Liver (tissue), 9 donors: Measurements from ENCODE around the gene PAXIP1. TPM values are rescaled to one million over a fixed set of nuclear protein-coding genes. Genes with fewer than 3 reads are reported as not detected.
"Not testable (repeated sequence)": the region's sequence is repeated elsewhere in the genome, so short reads cannot be mapped to it uniquely, and the experiment has no call there.

Experiments
- DNase-seq: peaks from one replicate; pipeline ENCODE4 v3.0.0-alpha.2; 2017; ENCODE audit warnings: low spot score
- H3K27ac ChIP-seq, 2 donors: one replicate each; pipeline ENCODE4 v1.7.0; 2013; ENCODE audit warnings: inconsistent platforms in 2 of 2, low read length in 2 of 2, control low read depth in 1 of 2, low read depth in 1 of 2, mild to moderate bottlenecking in 1 of 2
- H3K27me3 ChIP-seq, 4 donors: one replicate each; pipeline versions ENCODE4 v1.6.1 to v1.7.0; 2013; ENCODE audit warnings: low read length in 3 of 4, inconsistent platforms in 1 of 4, mild to moderate bottlenecking in 1 of 4, moderate library complexity in 1 of 4; ENCODE audit not compliant: control insufficient read depth in 4 of 4, insufficient read depth in 4 of 4
- H3K36me3 ChIP-seq, 4 donors: one replicate each; pipeline versions ENCODE4 v1.6.1 to v1.7.0; 2013; ENCODE audit warnings: low read length in 3 of 4, mild to moderate bottlenecking in 3 of 4, low read depth in 1 of 4, moderate library complexity in 1 of 4; ENCODE audit not compliant: control insufficient read depth in 4 of 4, insufficient read depth in 3 of 4
- H3K4me1 ChIP-seq, 4 donors: one replicate each; pipeline versions ENCODE4 v1.6.1 to v1.7.0; 2013; ENCODE audit warnings: low read length in 3 of 4, mild to moderate bottlenecking in 3 of 4, moderate library complexity in 1 of 4; ENCODE audit not compliant: control insufficient read depth in 4 of 4, insufficient read depth in 4 of 4
- H3K4me3 ChIP-seq, 3 donors: one replicate each; pipeline versions ENCODE4 v1.6.1 to v1.7.0; 2013; ENCODE audit warnings: low read length in 3 of 3, control low read depth in 1 of 3, low read depth in 1 of 3, mild to moderate bottlenecking in 1 of 3
- H3K9ac ChIP-seq, 2 donors: one replicate each; pipeline ENCODE4 v1.7.0; 2013; ENCODE audit warnings: low read length in 2 of 2, mild to moderate bottlenecking in 2 of 2, moderate library complexity in 2 of 2, control low read depth in 1 of 2, low read depth in 1 of 2
- H3K9me3 ChIP-seq, 4 donors: one replicate each; pipeline versions ENCODE4 v1.6.1 to v1.7.0; 2013; ENCODE audit warnings: low read length in 3 of 4; ENCODE audit not compliant: control insufficient read depth in 4 of 4
- ATF3 ChIP-seq: IDR thresholded peaks from 2 replicates; pipeline ENCODE4 v1.6.1; 2016; ENCODE audit warnings: antibody characterized with exemption
- CTCF ChIP-seq: fragments of 150-350 bp; IDR thresholded peaks from 2 replicates; pipeline ENCODE4 v1.5.1; 2017; ENCODE audit warnings: improper control_type of control experiment, low read depth, low read length; ENCODE audit not compliant: missing input control
- EGR1 ChIP-seq, 2 donors: IDR thresholded peaks; 2 replicates each; pipeline ENCODE4 v1.6.1; 2016 to 2018; ENCODE audit warnings: antibody characterized with exemption in 2 of 2, low read depth in 2 of 2
- FOXA1 ChIP-seq: IDR thresholded peaks from 2 replicates; pipeline ENCODE4 v1.6.1; 2016; ENCODE audit warnings: antibody characterized with exemption
- FOXA2 ChIP-seq: IDR thresholded peaks from 2 replicates; pipeline ENCODE4 v1.6.1; 2016; ENCODE audit warnings: antibody characterized with exemption
- GABPA ChIP-seq, 2 donors: IDR thresholded peaks in 1 of 2; conservative IDR thresholded peaks in 1 of 2; 2 replicates each; pipeline ENCODE4 v1.6.1; 2016; ENCODE audit warnings: antibody characterized with exemption in 2 of 2, mild to moderate bottlenecking in 1 of 2, moderate library complexity in 1 of 2
- HNF4A ChIP-seq, 2 donors: conservative IDR thresholded peaks; 2 replicates each; pipeline ENCODE4 v1.6.1; 2016; ENCODE audit warnings: antibody characterized with exemption in 2 of 2, mild to moderate bottlenecking in 2 of 2
- JUND ChIP-seq, 2 donors: IDR thresholded peaks; 2 replicates each; pipeline ENCODE4 v1.6.1; 2016; ENCODE audit warnings: antibody characterized with exemption in 2 of 2
- MAX ChIP-seq: IDR thresholded peaks from 2 replicates; pipeline ENCODE4 v1.6.1; 2016; ENCODE audit warnings: antibody characterized with exemption
- NR2F2 ChIP-seq: IDR thresholded peaks from 2 replicates; pipeline ENCODE4 v1.6.1; 2016; ENCODE audit warnings: antibody characterized with exemption
- REST ChIP-seq: IDR thresholded peaks from 2 replicates; pipeline ENCODE4 v1.6.1; 2016; ENCODE audit warnings: antibody characterized with exemption, mild to moderate bottlenecking
- RXRA ChIP-seq, 2 donors: IDR thresholded peaks; 2 replicates each; pipeline ENCODE4 v1.6.1; 2017 to 2018; ENCODE audit warnings: antibody characterized with exemption in 2 of 2, mild to moderate bottlenecking in 1 of 2
- SP1 ChIP-seq: IDR thresholded peaks from 2 replicates; pipeline ENCODE4 v1.6.1; 2018; ENCODE audit warnings: antibody characterized with exemption, mild to moderate bottlenecking
- TAF1 ChIP-seq: conservative IDR thresholded peaks from 2 replicates; pipeline ENCODE4 v1.6.1; 2016; ENCODE audit warnings: antibody characterized with exemption, mild to moderate bottlenecking
- YY1 ChIP-seq: IDR thresholded peaks from 2 replicates; pipeline ENCODE4 v1.6.1; 2016; ENCODE audit warnings: antibody characterized with exemption, mild to moderate bottlenecking
- ZBTB33 ChIP-seq: IDR thresholded peaks from 2 replicates; pipeline ENCODE4 v1.6.1; 2016; ENCODE audit warnings: antibody characterized with exemption
- WGBS: extraction: QIAGEN DNeasy Blood & Tissue Kit; methylation state at CpG from one replicate; pipeline ENCODE4 v1.1.7; 2013; 5-methylcytosine and 5-hydroxymethylcytosine counted together
- polyA plus RNA-seq, 2 donors: library from polyadenylated mRNA; stranded (reverse) in 1 of 2; unstranded in 1 of 2; fragments of 200-250 nt in 1 of 2; fragments of >200 nt in 1 of 2; fragmentation: Nextera tagmentation in 1 of 2; extraction: Ambion mirVana in 1 of 2; gene quantifications; one replicate each; pipeline versions ENCODE4 v1.2.1 to v1.2.3, GENCODE V29; 2013 to 2015
- total RNA-seq, 2 donors: library from RNA; depleted of rRNA; stranded (reverse); fragments of >200 nt; gene quantifications; one replicate each; pipeline ENCODE4 v1.2.3, GENCODE V29; 2014
- donor health status: healthy.
- donor health status: healthy.
- donor health status: healthy.
- donor health status: healthy.
- donor health status: healthy.

PAXIP1 gene
- total and polyA plus RNA-seq, 4 donors = 2.0 to 10.1 (median 5.8) TPM

GRCh38 chr7:155038335-155038734 is 35.4 kb upstream of the PAXIP1 start:
- Histone ChIP-seq H3K4me3 (no peak overlapping the region), H3K9ac (no peak overlapping the region), H3K9me3 (no peaks in the 10 kb centered on the region), H3K36me3 (no peaks in the 10 kb centered on the region), H3K27me3 (peaks cover 0 to 3% (median 0%) of the 10 kb centered on the region in 4 donors), H3K27ac (no peak overlapping the region), H3K4me1 (no peaks in the 10 kb centered on the region)
- WGBS = 84% methylated on average over 4 of the region's 4 CpGs
- no peak for DNase-seq
- TF ChIP-seq FOXA1 = no peak
- no peak for TF ChIP-seq EGR1 (IDR thresholded peaks at IDR 0.05; ENCODE audit: low read depth in 2 of 2)
- no peak for TF ChIP-seq GABPA (IDR thresholded peaks at IDR 0.05 in 1 of 2, conservative IDR thresholded peaks at IDR 0.05 in 1 of 2)
- no peak for TF ChIP-seq NR2F2
- TF ChIP-seq MAX = no peak
- no peak for TF ChIP-seq HNF4A (conservative IDR thresholded peaks at IDR 0.05)
- TF ChIP-seq YY1 = no peak
- no peak for TF ChIP-seq RXRA (IDR thresholded peaks at IDR 0.05)
- no peak for TF ChIP-seq FOXA2
- TF ChIP-seq ZBTB33 = no peak
- no peak for TF ChIP-seq JUND (IDR thresholded peaks at IDR 0.05)
- no peak for TF ChIP-seq SP1
- no peak for TF ChIP-seq ATF3
- TF ChIP-seq CTCF = no peak
- TF ChIP-seq TAF1 = no peak
- TF ChIP-seq REST = no peak

DNA sequence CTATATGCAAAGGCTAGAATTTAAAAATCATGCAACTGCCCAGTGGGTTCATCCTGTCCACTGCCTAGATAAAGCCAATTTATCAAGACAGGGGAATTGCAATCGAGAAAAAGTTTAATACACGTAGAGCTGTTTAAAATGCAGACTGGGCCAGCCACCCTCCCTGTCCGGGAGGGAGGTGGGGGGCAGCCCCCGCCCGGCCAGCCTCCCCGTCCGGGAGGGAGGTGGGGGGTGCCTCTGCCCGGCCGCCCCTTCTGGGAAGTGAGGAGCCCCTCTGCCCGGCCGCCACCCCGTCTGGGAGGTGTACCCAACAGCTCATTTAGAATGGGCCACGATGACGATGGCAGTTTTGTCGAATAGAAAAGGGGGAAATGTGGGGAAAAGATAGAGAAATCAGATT is 31.6 kb upstream of the PAXIP1 start:
- not testable (repeated sequence) for H3K9ac ChIP-seq, DNase-seq, H3K4me1 ChIP-seq, H3K27ac ChIP-seq, H3K4me3 ChIP-seq, H3K9me3 ChIP-seq, H3K36me3 ChIP-seq, H3K27me3 ChIP-seq
- 84% methylated on average over 15 of the region's 15 CpGs for WGBS
